ENCODE measurements around the gene ETFA. TPM values are rescaled to one million over a fixed set of nuclear protein-coding genes. Genes with fewer than 3 reads are reported as not detected.

ETFA gene
- total and polyA plus RNA-seq, 2 of the 8 experiments (the other 6 are each of a cell fraction or from before 2014, with no cell fraction given) = 60.9 to 90.0 TPM

DNA sequence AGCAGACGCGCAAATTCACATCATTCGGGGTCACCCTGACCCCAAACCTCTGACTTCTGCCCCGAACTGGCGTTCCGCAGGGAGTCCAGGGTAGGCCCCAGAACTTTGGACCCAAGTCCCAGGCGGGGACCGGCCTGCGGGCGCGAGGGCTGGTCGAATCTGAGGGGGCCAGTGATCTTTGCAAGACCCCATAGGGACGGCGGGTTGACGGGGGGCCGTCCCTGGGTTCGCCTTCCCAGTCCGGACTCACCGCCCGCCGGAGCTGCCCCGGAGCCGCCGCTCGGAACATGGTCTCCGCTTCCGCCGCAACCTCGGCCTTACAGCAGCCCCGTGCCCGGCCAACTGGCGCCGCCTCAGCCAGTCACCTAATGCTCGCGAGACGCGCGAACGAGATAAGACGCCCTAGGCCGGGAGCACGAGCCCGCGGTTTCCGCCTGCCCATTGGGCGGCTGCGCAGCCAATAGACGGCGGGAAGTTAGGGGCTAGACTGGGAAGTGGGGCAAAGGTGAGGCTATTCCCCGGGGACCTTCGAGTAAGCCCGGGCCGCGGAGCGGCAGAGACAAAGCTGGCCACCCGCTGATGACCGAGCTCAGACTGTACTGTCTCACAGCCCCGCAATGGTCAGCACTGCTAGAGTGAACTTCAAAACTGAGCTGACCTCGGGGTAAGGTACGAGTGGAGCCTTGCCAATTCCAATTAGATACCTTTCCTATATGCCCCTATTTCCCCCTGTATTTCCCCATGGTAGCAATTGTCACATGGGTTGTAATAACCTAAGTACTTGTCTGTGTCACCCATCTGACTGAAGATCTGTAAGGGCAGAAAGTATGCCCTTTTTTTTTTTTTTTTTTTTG is at the start of gene ETFA (continued):
- TF ChIP-seq, protein P1, sequence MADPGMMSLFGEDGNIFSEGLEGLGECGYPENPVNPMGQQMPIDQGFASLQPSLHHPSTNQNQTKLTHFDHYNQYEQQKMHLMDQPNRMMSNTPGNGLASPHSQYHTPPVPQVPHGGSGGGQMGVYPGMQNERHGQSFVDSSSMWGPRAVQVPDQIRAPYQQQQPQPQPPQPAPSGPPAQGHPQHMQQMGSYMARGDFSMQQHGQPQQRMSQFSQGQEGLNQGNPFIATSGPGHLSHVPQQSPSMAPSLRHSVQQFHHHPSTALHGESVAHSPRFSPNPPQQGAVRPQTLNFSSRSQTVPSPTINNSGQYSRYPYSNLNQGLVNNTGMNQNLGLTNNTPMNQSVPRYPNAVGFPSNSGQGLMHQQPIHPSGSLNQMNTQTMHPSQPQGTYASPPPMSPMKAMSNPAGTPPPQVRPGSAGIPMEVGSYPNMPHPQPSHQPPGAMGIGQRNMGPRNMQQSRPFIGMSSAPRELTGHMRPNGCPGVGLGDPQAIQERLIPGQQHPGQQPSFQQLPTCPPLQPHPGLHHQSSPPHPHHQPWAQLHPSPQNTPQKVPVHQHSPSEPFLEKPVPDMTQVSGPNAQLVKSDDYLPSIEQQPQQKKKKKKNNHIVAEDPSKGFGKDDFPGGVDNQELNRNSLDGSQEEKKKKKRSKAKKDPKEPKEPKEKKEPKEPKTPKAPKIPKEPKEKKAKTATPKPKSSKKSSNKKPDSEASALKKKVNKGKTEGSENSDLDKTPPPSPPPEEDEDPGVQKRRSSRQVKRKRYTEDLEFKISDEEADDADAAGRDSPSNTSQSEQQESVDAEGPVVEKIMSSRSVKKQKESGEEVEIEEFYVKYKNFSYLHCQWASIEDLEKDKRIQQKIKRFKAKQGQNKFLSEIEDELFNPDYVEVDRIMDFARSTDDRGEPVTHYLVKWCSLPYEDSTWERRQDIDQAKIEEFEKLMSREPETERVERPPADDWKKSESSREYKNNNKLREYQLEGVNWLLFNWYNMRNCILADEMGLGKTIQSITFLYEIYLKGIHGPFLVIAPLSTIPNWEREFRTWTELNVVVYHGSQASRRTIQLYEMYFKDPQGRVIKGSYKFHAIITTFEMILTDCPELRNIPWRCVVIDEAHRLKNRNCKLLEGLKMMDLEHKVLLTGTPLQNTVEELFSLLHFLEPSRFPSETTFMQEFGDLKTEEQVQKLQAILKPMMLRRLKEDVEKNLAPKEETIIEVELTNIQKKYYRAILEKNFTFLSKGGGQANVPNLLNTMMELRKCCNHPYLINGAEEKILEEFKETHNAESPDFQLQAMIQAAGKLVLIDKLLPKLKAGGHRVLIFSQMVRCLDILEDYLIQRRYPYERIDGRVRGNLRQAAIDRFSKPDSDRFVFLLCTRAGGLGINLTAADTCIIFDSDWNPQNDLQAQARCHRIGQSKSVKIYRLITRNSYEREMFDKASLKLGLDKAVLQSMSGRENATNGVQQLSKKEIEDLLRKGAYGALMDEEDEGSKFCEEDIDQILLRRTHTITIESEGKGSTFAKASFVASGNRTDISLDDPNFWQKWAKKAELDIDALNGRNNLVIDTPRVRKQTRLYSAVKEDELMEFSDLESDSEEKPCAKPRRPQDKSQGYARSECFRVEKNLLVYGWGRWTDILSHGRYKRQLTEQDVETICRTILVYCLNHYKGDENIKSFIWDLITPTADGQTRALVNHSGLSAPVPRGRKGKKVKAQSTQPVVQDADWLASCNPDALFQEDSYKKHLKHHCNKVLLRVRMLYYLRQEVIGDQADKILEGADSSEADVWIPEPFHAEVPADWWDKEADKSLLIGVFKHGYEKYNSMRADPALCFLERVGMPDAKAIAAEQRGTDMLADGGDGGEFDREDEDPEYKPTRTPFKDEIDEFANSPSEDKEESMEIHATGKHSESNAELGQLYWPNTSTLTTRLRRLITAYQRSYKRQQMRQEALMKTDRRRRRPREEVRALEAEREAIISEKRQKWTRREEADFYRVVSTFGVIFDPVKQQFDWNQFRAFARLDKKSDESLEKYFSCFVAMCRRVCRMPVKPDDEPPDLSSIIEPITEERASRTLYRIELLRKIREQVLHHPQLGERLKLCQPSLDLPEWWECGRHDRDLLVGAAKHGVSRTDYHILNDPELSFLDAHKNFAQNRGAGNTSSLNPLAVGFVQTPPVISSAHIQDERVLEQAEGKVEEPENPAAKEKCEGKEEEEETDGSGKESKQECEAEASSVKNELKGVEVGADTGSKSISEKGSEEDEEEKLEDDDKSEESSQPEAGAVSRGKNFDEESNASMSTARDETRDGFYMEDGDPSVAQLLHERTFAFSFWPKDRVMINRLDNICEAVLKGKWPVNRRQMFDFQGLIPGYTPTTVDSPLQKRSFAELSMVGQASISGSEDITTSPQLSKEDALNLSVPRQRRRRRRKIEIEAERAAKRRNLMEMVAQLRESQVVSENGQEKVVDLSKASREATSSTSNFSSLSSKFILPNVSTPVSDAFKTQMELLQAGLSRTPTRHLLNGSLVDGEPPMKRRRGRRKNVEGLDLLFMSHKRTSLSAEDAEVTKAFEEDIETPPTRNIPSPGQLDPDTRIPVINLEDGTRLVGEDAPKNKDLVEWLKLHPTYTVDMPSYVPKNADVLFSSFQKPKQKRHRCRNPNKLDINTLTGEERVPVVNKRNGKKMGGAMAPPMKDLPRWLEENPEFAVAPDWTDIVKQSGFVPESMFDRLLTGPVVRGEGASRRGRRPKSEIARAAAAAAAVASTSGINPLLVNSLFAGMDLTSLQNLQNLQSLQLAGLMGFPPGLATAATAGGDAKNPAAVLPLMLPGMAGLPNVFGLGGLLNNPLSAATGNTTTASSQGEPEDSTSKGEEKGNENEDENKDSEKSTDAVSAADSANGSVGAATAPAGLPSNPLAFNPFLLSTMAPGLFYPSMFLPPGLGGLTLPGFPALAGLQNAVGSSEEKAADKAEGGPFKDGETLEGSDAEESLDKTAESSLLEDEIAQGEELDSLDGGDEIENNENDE (IDR thresholded peaks at IDR 0.05; ENCODE audit: insufficient replicate concordance, low read length) = no peak
- TF ChIP-seq CHD1 (IDR thresholded peaks at IDR 0.05; ENCODE audit: low read depth, low read length) (no peak), BACH1 (IDR thresholded peaks at IDR 0.05; ENCODE audit: low read length) (no peak), CBX5 (IDR thresholded peaks at IDR 0.05; ENCODE audit: low read depth, low read length) (no peak), CREB1 (IDR thresholded peaks at IDR 0.05) (peak; percentile 52; the same call in 1 of the 2 replicates), RAD21 (IDR thresholded peaks at IDR 0.05 in 1 of 2, conservative IDR thresholded peaks at IDR 0.05 in 1 of 2; ENCODE audit: low read depth in 2 of 2, low read length in 2 of 2) (no peak), SIRT6 (IDR thresholded peaks at IDR 0.05; ENCODE audit: low read length) (no peak), CEBPB (IDR thresholded peaks at IDR 0.05; ENCODE audit: low read depth, low read length) (no peak), KDM4A (IDR thresholded peaks at IDR 0.05; ENCODE audit: low read depth, low read length, severe bottlenecking) (peak; percentile 95), NANOG (IDR thresholded peaks at IDR 0.05; ENCODE audit: insufficient read depth, low read depth, low read length, poor library complexity, severe bottlenecking) (no peak)

All from H1 (cell line).